ENCODE measurements around the gene UNG. TPM values are rescaled to one million over a fixed set of nuclear protein-coding genes. Genes with fewer than 3 reads are reported as not detected.

The UNG gene
- total and polyA plus RNA-seq, 5 donors = 10.3 to 16.6 (median 10.6) TPM

- intact Hi-C loops (cut with DNase I) = loop anchor here in 1 of 4 donors (5.0 kb wide), 1 partner anchor 47 kb away; no protein-coding TSS in a partner anchor
- ATAC-seq (no peak), DNase-seq (no peak)
- Histone ChIP-seq H3K4me3 (ENCODE audit: low read length) (no peak overlapping the region), H3K27me3 (ENCODE audit: control insufficient read depth, insufficient read depth) (no peaks in the 10 kb centered on the region), H3K4me1 (ENCODE audit: control insufficient read depth, insufficient read depth, low read length) (peaks cover 7% of the 10 kb centered on the region), H3K9me3 (ENCODE audit: control insufficient read depth, low read length) (no peaks in the 10 kb centered on the region), H3K27ac (ENCODE audit: low read length) (peak overlapping the region; percentile 71)
- whole genome bisulfite sequencing = 79% methylated on average over 6 of the region's 6 CpGs
These were observed 12.5 kb downstream of the UNG start for GRCh38 chr12:109109746-109110350.

- DNase-seq = peak; percentile 96 to 98 (median 97)
- H3K9me3 ChIP-seq (ENCODE audit: control insufficient read depth, low read length) = no peaks in the 10 kb centered on the region
- peak; percentile 97 for ATAC-seq
- intact Hi-C loops (cut with DNase I) = loop anchor here in 1 of 4 donors (5.0 kb wide), 1 partner anchor 46 kb away; no protein-coding TSS in a partner anchor
- H3K27ac ChIP-seq (ENCODE audit: low read length) = peak overlapping the region; percentile 61
- no peaks in the 10 kb centered on the region for H3K27me3 ChIP-seq (ENCODE audit: control insufficient read depth, insufficient read depth)
- WGBS = 5% methylated on average over 28 of the region's 28 CpGs
- peaks cover 15% of the 10 kb centered on the region for H3K4me1 ChIP-seq (ENCODE audit: control insufficient read depth, insufficient read depth, low read length)
- H3K4me3 ChIP-seq (ENCODE audit: low read length) = peak overlapping the region; percentile 16
These were observed 13.6 kb downstream of the UNG start for GRCh38 chr12:109110988-109111495.

- WGBS = 80% methylated on average over 11 of the region's 11 CpGs
- ATAC-seq (no peak), DNase-seq (no peak)
- Histone ChIP-seq H3K27ac (ENCODE audit: low read length) (peak overlapping the region; percentile 39), H3K27me3 (ENCODE audit: control insufficient read depth, insufficient read depth) (no peaks in the 10 kb centered on the region), H3K9me3 (ENCODE audit: control insufficient read depth, low read length) (no peaks in the 10 kb centered on the region), H3K4me3 (ENCODE audit: low read length) (no peak overlapping the region), H3K4me1 (ENCODE audit: control insufficient read depth, insufficient read depth, low read length) (peaks cover 16% of the 10 kb centered on the region)
- intact Hi-C loops (cut with DNase I) = loop anchor here in 1 of 4 donors (5.0 kb wide), 1 partner anchor 44 kb away; no protein-coding TSS in a partner anchor
These were observed 15.5 kb downstream of the UNG start for GRCh38 chr12:109112720-109113465.

- Histone ChIP-seq H3K27me3 (ENCODE audit: control insufficient read depth, insufficient read depth) (no peaks in the 10 kb centered on the region), H3K9me3 (ENCODE audit: control insufficient read depth, low read length) (no peaks in the 10 kb centered on the region), H3K27ac (ENCODE audit: low read length) (peak overlapping the region; percentile 43), H3K4me3 (ENCODE audit: low read length) (no peak overlapping the region), H3K4me1 (ENCODE audit: control insufficient read depth, insufficient read depth, low read length) (peaks cover 16% of the 10 kb centered on the region)
- intact Hi-C loops (cut with DNase I) = loop anchor here in 1 of 4 donors (5.0 kb wide), 1 partner anchor 44 kb away; no protein-coding TSS in a partner anchor
- WGBS = 91% methylated on average over 5 of the region's 5 CpGs
- DNase-seq (no peak), ATAC-seq (no peak)
These were observed 16.4 kb downstream of the UNG start for GRCh38 chr12:109113661-109114321.

DNA sequence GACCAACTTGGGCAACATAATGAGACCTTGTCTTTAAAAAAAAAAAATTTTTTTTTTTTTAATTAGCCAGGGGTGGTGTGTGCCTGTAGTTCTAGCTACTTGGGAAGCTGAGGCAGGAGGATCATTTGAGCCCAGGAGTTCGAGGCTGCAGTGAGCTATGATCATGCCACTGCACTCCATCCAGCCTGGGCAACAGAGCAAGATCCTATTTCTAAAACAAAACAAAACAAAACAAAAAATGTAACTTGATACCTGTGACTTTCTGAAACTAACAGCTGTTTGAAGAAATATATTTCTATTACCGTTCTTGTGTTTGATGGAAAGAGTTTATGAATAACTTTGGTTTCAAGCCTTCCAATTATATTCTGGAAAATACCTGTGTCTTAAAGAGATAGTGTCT, 17.2 kb downstream of the UNG start:
- Histone ChIP-seq H3K4me3 (ENCODE audit: low read length) (no peak overlapping the region), H3K9me3 (ENCODE audit: control insufficient read depth, low read length) (no peaks in the 10 kb centered on the region), H3K27ac (ENCODE audit: low read length) (peak overlapping the region; percentile 40), H3K27me3 (ENCODE audit: control insufficient read depth, insufficient read depth) (no peaks in the 10 kb centered on the region), H3K4me1 (ENCODE audit: control insufficient read depth, insufficient read depth, low read length) (peaks cover 20% of the 10 kb centered on the region)
- no peak for ATAC-seq
- intact Hi-C loops (cut with DNase I) = loop anchor here in 2 of 4 donors (5.0 kb wide), 2 partner anchors 38 to 43 kb away; no protein-coding TSS in a partner anchor
- no peak for DNase-seq
- WGBS = 72% methylated on average over 2 of the region's 2 CpGs

DNA sequence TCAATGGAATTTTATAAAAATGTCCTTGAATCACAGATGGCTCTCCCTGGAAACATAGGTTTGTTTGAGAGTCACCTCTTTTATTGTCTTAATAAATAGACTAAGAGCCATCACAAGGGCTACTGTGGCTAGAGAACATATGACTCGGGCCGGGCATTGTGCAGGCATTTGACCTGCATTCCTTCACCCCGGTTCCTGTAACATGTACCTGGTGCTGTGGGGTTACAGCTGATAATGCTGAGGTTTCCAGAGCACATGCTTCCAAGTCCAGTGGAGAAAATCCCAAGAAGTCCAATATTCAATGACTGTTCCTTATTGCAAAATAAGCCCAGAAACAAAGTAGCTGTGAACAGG, 18.0 kb downstream of the UNG start:
- peak overlapping the region; percentile 76 for H3K27ac ChIP-seq (ENCODE audit: low read length)
- H3K27me3 ChIP-seq (ENCODE audit: control insufficient read depth, insufficient read depth) = no peaks in the 10 kb centered on the region
- DNase-seq (no peak), ATAC-seq (no peak)
- no peak overlapping the region for H3K4me3 ChIP-seq (ENCODE audit: low read length)
- intact Hi-C loops (cut with DNase I) = loop anchor here in 1 of 4 donors (5.0 kb wide), 1 partner anchor 37 kb away; no protein-coding TSS in a partner anchor
- WGBS = 63% methylated on average over 3 of the region's 3 CpGs
- no peaks in the 10 kb centered on the region for H3K9me3 ChIP-seq (ENCODE audit: control insufficient read depth, low read length)
- H3K4me1 ChIP-seq (ENCODE audit: control insufficient read depth, insufficient read depth, low read length) = peaks cover 20% of the 10 kb centered on the region

DNA sequence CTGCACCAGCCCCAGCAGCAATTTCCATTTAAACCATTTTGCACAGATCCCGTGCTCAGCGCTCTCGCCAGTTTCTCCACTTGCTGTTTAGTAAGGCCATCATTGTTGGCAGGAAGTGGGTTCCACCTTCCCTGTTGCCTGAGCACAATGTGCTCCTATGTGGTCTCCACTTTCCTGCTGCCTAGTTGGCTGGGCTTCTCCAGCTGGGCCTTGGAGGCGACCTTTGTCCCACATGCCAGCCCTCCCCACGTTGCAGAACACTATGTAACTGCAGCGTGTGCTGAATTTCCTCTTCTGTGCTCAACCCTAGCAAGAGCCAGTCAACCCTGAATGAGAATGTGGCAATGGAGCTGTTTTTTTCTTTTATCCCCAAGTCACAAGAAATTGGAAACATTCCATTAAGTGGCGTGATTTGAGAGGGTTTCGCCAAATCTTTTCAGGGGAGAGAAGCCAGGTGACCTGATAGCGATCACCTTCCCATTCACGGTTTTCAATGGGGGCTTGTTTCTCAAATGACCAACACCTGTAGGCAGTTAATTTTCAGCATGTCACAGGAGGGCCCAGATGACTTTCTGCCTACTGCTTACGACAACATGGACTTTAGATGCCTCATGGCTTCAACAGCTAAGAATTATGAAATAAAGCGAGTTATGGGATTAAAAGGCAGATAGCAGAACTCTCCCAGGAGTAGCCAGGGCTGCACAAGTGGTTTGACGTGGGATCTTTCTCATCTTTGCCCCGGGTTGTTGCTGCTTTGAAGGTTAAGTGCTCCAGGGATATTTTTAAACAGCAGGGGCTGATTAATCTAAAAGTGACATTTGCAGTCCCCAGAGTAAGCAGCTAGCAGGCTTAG, 18.6 kb downstream of the UNG start, which contains the start of gene ACACB:
Gene ACACB, plus strand, starts transcription at position 830 of the 853 bp plus-strand sequence. CDS start 22,819 bp downstream, outside the sequence.
- Histone ChIP-seq H3K9me3 (ENCODE audit: control insufficient read depth, low read length) (no peaks in the 10 kb centered on the region), H3K27ac (ENCODE audit: low read length) (peak within 1 kb of the TSS; percentile 76), H3K27me3 (ENCODE audit: control insufficient read depth, insufficient read depth) (no peaks in the 10 kb centered on the region), H3K4me1 (ENCODE audit: control insufficient read depth, insufficient read depth, low read length) (peaks cover 20% of the 10 kb centered on the region), H3K4me3 (ENCODE audit: low read length) (peak within 1 kb of the TSS; percentile 63)
- peak; percentile 74 to 76 for ATAC-seq
- DNase-seq = peak; percentile 80 to 87 (median 84)
- intact Hi-C loops (cut with DNase I) = loop anchor here in 1 of 4 donors (5.0 kb wide), 1 partner anchor 36 kb away; no protein-coding TSS in a partner anchor
- WGBS = 44% methylated on average over 14 of the region's 14 CpGs

GRCh38 chr12:109116611-109116949, 19.2 kb downstream of the UNG start:
- H3K27ac ChIP-seq (ENCODE audit: low read length) = peak overlapping the region; percentile 76
- no peaks in the 10 kb centered on the region for H3K27me3 ChIP-seq (ENCODE audit: control insufficient read depth, insufficient read depth)
- DNase-seq = no peak
- intact Hi-C loops (cut with DNase I) = loop anchor here in 1 of 4 donors (5.0 kb wide), 1 partner anchor 36 kb away; no protein-coding TSS in a partner anchor
- 55% methylated on average over 12 of the region's 12 CpGs for WGBS
- peaks cover 23% of the 10 kb centered on the region for H3K4me1 ChIP-seq (ENCODE audit: control insufficient read depth, insufficient read depth, low read length)
- H3K9me3 ChIP-seq (ENCODE audit: control insufficient read depth, low read length) = no peaks in the 10 kb centered on the region
- H3K4me3 ChIP-seq (ENCODE audit: low read length) = peak overlapping the region; percentile 63
- no peak for ATAC-seq

DNA sequence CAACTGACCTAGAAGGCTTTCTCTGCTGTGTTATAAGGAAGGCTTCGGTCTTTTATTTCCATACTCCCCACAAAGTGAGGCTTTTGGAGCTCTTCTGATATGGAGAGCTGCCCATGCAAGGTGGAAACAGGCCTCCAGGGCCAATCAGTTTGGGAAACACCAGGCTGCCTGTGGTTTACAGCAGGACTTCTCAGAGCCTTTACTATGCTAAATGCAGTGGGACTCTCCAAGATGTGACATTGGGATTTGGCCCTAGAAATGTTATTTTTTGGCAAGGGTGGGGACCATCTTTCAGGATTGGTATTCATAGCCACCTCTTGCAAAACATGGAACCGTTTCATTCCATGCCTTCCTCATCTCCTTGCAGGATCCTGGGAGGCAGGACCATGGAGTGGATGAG, 22.7 kb downstream of the UNG start:
- intact Hi-C loops (cut with DNase I) = no loop called here

GRCh38 chr12:109120557-109120956, 23.2 kb downstream of the UNG start:
- no peak for ATAC-seq
- H3K4me1 ChIP-seq (ENCODE audit: control insufficient read depth, insufficient read depth, low read length) = peaks cover 20% of the 10 kb centered on the region

More for the DNA sequence above, 22.7 kb downstream of the UNG start:
- Histone ChIP-seq H3K4me3 (ENCODE audit: low read length) (peak overlapping the region; percentile 19), H3K9me3 (ENCODE audit: control insufficient read depth, low read length) (no peaks in the 10 kb centered on the region), H3K4me1 (ENCODE audit: control insufficient read depth, insufficient read depth, low read length) (peaks cover 22% of the 10 kb centered on the region), H3K27me3 (ENCODE audit: control insufficient read depth, insufficient read depth) (no peaks in the 10 kb centered on the region), H3K27ac (ENCODE audit: low read length) (peak overlapping the region; percentile 45)
- no peak for ATAC-seq
- WGBS = 60% methylated on average over 2 of the region's 2 CpGs
- no peak for DNase-seq

More at GRCh38 chr12:109120557-109120956, 23.2 kb downstream of the UNG start:
- no peak overlapping the region for H3K27ac ChIP-seq (ENCODE audit: low read length)
- intact Hi-C loops (cut with DNase I) = no loop called here
- H3K27me3 ChIP-seq (ENCODE audit: control insufficient read depth, insufficient read depth) = no peaks in the 10 kb centered on the region
- 63% methylated on average over 4 of the region's 4 CpGs for WGBS
- H3K4me3 ChIP-seq (ENCODE audit: low read length) = no peak overlapping the region
- no peak for DNase-seq
- no peaks in the 10 kb centered on the region for H3K9me3 ChIP-seq (ENCODE audit: control insufficient read depth, low read length)
